Measurements from ENCODE around the gene KCNJ16.

Gene KCNJ16

DNA sequence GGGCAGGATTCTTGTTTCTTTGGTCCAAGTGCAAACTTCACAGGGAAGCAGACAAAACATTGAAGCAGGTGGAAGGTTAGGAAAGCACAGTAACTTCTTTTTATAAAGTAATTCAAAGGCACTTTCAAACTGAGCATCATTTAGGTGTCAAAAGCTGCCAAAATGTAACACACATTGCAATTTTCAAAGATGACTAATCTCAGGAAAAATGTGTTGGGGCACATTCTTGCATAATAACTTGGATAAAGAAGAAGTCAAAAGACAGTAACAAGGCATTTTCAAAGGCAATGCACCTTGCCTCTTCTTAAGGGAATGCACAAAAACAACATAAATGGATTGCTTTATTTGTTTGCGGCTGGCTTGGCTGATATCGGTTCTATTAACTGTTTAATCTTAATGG, 97.9 kb downstream of the KCNJ16 start:
- DNase-seq, result no peak

- DNase-seq, result no peak
Observed at GRCh38 chr17:70173681-70174080, 98.7 kb downstream of the KCNJ16 start.

GRCh38 chr17:70181376-70181775, 106.4 kb downstream of the KCNJ16 start:
- no peak for DNase-seq

- no peak for DNase-seq
Observed at GRCh38 chr17:70181866-70182265, 106.8 kb downstream of the KCNJ16 start.

GRCh38 chr17:70183508-70183907, 108.5 kb downstream of the KCNJ16 start:
- no peak for DNase-seq

- no peak for DNase-seq
Observed at GRCh38 chr17:70184207-70184606, 109.2 kb downstream of the KCNJ16 start.

- DNase-seq, result no peak
Observed at GRCh38 chr17:70184770-70185169, 109.7 kb downstream of the KCNJ16 start.
